Activated T-cell treated with anti-CD3 and anti-CD28 coated beads, Interleukin-2, amount 50 U/mL, for 1 hour (primary cell): ENCODE results near the gene KCNJ11.
A peak's percentile ranks its signal among the peaks of the same experiment; 100 is the strongest.

ENCODE experiments used
- DNase-seq: peaks from one replicate; pipeline ENCODE4 v3.0.0-alpha.2; 2020

KCNJ11 gene

DNA sequence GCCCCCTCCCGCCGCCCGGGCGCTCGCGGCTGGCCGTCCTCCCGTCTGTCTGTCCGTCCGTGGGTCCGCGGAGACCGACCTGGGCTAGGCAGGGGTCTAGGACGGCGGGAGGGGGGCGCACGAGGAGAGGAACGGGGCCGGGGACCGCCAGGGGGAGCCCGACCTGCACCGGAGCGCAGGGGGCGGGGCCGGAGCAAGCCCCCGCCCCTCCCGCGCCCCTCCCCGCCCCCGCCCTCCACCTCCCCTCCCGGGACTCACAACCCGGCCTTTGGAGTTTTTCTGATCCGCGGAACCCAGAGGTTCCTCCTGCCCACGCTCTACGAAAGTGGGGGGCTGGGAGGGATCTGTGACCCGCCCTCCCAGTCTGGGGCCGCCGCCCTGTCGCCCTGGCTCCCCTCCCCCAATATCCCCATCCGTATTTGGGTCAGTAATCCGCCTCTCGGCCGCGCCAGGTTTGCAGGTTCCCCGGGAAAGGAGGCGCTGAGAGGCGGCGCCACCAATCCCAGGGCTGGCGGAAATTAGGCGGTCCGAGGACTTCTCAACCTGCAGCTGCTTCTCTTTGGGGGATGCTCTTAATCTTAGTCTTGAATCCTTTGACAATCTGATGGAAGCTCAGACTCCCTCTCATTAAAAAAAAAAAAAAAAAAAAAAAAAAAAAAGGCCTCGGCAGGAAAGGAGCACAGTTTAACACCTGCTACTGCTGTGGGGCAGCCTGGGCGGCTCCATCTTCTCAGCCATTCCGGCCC is 925 bp upstream of the KCNJ11 start:
- DNase-seq, result peak; percentile 86

DNA sequence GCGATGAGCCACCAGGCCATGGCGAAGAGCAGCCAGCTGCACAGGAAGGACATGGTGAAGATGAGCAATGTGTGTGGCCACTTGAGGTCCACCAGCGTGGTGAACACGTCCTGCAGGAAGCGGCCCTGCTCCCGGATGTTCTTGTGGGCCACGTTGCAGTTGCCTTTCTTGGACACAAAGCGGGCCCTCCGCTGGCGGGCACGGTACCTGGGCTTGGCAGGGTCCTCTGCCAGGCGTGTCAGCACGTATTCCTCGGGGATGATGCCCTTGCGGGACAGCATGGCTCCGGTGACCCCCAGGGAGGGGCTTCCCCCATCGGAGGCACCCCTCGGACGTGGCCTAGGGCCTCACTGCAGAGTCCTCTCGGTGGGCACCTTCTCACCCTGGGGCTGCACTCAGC is 648 bp downstream of the KCNJ11 start:
- no peak for DNase-seq

DNA sequence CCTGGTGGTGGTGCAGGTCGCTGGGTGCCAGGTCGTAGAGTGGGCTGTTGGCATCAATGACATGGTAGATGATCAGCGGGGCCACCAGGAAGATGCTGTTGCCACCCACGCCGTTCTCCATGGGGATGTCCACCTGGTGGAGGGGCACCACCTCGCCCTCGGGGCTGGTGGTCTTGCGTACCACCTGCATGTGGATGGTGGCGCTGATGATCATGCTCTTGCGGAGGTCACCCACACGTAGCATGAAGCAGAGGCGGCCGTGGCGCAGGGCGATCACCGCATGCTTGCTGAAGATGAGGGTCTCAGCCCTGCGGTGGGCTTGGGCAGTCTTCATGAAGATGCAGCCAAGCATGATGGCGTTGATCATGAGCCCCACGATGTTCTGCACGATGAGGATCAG is 1.2 kb downstream of the KCNJ11 start:
- no peak for DNase-seq

DNA sequence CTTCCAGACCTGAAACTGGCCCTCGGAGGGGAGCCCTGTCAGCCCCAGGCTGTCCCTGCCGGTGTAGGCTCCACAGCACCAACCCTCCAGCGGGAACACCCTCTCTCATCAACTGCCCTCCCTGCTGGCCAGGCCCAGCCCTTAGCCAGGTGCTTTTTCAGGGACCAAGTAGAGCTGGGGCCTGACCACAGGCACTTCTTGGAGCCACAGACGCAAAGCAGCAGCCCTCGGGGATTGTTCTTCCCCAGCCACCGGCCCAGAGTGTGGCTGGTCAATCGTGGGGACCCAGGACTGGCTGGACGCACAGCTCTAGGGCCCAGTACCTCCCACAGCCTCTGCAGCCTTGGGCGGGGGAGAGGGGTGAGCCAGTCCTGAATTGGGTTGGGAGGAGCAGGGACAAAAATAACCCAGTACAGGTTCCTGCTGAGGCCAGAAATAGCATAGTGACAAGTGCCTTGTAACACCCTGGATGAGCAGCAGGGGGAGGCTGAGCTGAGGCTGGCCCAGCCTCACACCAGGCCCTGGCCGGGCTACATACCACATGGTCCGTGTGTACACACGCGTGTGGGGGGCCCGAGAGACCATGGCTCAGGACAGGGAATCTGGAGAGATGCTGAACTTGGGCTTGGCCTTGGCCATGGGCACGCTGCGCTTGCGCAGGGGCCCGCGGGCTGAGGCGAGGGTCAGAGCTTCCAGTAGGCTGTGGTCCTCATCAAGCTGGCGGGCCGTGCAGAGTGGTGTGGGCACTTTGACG is 2.0 kb downstream of the KCNJ11 start:
- peak; percentile 43 for DNase-seq

DNA sequence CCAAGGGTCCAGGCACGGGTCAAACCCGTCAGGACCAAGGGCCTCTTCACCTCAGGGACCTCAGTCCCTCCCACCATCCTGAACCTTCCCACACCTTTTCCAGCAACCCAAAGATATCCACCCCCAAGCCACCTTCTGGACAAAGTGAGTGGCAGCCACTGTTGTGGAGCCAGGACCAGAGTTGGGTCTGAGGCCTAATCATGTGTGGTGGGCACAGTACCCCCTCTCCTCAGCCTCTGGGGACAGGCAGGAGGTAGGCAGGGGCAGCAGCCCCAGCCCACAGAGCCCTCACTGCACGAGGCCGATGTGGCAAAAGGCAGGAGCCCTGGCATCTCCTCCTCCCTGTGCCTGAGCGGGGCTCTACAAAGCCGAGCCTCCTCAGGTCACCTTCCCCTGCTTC is 2.5 kb downstream of the KCNJ11 start:
- DNase-seq, result no peak

DNA sequence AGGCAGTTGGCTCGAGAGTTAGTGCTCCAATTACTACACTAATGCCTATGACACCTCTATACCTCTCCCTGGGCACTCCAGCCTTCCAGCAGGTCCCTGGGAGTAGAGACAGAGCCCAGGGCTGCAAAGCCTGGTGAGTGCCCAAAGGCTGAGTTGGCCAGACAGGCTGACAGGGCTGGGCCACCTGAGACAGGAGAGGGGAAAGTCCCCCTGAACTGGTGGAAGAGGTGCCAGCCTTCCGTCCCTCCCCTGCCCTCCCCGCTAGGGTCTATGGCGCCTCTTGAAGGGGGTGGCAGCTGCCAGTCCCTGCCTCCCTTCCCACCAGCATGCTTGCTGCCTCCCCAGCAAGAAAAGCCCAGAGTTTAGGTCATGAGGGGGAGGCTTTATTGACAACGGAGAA is 3.0 kb downstream of the KCNJ11 start:
- DNase-seq, result no peak

DNA sequence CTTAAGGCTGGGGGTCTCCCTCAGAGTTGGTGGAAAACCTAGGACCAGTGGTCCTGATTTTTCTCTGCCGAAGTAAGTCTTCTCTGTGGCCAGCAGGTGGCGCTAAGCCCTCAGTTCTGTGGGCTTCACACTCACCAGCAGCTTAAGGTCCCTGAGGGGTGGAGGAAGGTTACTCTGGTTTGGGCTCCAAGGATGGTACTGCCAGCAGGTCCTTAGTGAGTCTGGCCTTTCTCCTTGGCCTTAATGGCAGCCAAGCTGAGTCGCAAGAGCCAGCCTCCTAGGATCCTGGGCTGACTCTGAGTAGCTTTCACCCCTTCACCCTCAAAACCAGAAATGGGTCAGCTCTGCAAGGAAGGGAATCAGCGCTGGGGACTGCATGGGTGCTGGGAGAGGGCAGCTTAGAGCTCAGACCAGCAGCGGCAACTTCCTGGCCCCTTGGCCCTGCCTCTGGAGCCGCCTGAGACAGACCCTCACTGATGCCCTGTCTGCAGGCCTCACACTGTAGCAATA is 4.4 kb downstream of the KCNJ11 start:
- peak; percentile 78 for DNase-seq

DNA sequence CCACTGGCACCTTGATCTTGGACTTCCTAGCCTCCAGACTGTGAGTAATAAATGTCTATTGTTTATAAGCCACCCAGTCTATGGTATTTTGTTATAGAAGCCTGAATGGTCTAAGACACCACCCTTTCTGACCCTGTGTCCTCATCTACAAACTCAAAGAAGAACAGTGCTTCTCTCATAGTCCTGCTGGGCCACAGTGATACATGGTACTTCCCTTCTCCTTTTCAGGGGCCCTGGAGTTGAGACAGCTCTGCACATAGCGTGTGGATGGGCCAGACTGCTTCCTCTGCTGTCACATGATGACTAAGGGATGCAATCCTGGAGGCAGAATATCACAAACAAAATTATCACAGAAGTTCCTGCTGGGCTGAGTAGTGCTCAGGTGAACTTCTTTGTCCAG is 5.0 kb downstream of the KCNJ11 start:
- no peak for DNase-seq

DNA sequence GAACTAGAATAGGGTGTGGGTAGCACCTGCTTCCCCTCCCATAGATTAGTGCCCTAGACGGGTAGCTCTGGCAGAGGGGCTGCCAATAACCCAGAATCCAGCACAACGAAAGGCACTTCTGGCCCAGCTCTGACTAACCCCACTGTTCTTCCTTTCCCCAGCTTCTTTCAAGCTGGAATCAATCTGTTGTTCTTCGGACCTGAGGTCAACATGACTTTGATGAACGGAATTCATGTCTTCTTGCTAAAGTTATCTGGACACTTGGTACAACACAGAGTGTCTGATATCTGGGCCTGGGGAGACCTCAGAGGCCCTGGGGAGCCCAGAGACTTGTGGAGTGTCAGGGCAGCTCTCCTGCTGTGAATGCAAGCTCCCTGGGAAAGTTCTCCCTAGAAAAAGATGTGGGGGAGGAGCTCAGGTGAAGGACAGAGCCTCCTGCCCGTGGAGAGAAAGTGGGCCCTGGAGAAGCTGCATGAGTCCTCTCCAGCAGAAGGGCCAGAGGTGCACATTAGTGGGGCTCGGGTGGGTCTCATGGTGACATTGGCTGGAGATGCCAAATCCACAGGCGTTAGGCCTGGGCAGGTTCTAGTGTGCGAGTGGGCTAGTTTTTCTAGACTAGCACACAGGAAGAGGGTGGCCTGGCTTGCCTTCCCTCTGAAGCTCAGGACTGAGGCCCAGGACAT is 6.3 kb downstream of the KCNJ11 start:
- no peak for DNase-seq

DNA sequence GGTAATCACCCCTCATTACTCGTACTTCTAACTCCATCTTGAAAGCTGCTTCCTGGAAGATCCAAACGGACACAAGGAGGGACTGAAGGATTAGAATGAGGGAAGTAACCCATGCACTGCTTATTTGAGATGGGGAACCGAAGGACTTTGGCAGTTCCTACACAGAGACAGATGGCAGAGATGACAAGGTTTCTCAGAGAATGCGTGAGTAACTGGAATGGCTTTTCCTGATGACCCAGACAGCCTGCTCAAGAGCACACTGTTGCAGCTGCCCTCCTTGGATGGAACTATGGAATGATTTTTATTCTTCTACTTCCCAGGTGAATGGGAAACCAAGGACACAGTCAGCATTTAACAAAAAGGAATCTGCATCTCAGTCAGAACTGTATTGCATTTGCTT is 7.3 kb downstream of the KCNJ11 start:
- DNase-seq, result no peak

DNA sequence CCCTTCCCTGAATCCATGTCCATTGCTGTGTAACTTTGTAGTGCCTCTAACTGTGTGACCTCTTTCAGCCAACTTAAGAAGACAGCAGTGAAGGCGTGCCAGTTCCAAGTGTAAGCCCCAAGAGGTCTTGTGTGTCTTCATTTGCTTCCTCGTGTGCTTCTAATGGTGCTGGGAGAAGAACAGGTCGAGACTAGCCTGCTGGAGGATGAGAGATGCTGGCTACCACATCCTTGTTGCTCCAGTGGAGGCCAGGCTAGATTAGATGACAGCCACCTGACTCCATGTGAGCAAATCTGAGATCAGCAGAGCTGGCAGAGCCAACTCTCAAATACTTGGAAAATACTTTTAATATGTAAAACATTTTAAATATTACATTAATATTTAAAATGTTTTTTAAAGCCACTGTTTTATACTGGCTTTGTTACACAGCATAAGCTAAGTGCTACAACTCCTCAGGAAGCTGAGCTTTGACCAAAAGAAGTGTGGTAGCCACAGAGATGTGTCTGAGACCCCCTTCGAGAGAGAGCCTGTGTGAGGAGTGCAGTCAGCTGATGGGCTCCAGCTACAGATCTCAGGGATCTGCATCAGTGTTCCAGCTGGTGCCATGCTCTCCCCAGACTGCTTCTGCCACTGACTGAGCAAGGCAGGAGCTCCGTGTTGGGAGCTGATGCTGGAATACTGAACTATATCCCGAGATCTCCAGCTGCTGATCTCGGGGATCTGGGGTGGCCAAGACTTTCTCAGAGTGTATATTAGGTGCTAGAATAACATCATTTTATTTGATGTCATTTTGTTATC is 8.9 kb downstream of the KCNJ11 start:
- DNase-seq, result no peak

DNA sequence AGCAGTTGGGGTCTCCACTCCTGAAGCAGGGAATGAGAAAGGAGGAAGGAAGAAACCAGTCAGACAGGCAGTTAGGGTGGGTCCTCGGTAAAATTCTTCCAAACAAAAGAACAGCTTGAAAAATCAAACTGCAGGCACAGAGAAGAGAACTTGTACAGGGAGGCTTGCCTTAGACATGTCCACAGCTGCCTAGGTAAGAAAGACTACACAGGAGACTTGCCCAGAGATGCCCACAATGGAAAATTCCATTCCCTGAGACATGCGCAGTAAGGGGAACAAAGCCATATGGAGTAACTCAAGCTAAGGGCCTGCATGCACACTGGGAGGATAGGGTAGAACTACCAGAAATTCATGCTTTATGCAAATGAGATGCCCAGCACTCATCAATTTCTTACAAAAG is 9.8 kb downstream of the KCNJ11 start:
- DNase-seq, result no peak

DNA sequence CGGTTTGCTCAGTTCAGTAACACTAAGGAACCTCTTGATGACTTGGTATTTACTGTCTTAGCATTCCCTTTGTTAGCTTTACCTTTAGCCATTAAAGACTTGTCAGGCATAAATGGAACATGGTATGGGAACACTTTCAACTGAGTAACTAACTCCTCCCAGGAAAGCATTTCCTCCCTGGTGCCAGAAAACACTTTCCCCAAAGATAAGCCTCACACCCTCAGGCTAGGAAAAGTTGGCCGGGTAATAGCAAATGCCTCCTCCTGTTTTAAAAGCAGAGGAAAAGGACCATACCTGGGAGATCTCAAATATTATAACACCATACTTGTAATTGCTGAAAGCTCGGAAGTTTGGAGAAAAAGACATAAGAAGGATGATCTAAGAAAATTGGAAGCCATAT is 12.0 kb downstream of the KCNJ11 start:
- DNase-seq, result no peak

DNA sequence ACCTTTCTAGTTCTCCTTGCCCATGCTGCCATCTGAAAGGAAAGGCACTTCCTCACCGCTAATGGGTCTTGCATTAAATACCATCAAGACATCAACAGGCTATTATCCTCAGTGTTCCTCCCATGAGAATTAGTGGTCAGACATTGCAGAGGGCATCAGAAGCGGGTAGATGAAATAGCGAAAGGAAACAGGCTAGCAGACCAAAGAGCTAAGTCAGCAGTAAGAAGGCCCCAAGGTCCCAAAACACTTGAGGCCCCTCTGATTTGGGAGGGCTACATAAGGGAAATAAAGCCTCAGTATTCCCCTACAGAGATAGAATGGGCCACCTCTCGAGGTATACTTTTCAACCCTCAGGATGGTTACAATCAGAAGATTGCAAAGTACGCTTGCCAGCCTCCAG is 12.9 kb downstream of the KCNJ11 start:
- no peak for DNase-seq

DNA sequence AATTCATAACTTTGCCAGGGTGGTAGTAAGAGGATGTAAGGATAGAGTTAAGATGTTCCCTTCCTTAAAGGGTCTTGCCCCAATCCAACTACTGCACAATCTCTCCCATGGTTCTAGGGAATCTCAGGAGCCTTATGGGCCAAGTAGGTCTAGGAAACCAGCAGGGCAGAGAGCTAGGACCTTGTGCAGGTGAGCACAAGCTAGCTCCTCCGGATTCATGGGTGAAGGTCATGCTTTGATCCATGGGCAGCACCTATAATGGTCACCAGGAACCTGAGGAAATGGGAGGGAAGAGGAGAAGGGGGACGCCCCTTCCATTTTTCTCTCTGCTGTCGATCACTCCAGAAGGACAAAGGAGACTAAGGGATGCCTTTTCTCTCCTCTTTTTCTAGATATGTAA is 16.8 kb downstream of the KCNJ11 start:
- no peak for DNase-seq

DNA sequence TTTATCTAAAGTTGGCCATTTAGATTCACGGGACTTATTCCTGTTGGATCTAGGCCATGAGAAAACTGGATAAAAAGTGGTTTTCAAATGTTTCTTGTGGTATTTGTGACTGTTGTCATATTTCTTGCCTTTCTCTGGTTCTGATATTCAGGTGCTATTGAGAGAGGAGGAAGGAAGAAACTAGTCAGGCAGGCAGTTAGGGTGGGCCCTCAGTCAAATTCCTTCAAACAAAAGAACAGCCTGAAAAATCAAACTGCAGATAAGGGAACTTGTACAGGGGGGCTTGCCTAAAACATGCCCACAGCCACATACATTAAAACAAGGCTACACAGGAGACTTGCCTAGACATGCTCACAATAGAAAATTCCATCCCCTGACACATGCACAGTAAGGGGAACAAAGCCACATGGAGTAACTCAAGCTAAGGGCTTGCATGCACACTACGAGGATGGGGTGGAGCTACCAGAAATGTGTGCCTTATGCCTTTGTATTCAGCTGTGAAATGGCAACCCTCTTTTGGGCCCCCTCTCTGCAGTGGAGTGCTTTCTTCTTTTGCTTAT is 18.7 kb downstream of the KCNJ11 start:
- DNase-seq, result no peak

DNA sequence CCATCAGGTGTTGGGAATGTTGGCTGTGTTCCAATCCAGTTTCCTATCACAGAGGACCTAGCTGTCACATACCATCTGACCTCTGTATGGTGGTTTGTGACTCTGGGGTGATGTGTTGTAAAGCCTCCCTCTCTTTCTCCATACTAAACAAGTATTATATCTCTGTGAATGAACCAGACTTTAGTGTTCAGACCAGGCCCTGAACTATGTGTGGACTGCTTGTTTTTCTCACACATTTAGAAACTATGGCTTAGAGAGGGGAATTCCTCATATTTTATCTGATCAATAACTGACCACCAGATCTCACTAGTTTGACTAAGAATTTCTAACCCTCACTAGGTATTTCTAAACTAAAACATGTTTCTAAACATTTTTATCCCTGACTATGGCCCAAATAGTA is 19.4 kb downstream of the KCNJ11 start:
- DNase-seq, result no peak

DNA sequence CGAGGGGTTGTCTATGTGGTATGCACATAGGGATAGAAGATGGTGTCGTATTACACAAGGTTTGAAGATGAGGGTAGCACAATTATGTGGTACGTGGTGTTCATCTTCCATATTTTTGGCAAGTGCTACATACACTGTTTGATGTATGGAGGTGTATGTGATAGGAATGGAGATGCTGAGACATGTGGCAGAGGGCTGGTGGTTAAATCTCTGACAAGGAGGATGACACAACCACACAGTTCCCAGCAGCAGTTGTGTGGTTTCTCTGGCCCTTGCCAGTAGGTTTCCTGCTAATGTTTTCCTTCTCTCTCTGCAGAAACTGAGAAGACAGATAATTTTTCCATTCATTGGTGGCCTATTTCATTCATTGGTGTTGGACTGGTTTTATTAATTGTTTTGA is 19.9 kb downstream of the KCNJ11 start:
- no peak for DNase-seq

DNA sequence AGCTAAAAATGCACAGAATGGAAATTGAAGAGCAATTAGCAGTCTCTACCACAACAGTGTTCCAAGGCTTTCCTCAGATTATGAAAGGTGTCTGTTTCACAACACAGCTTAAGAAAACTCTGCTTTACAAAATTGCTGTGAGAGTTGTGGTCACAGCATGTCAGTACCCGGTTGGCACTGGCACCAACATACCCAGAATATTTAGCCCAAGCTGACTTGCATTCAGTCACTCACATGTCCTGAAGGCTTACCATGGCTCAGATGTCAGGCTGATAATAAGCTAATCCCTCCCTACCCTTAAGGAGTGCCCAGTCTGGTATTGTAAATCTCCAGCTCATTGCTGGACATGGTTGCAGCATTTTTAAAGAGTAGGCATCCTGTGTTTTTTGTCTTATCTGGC is 22.0 kb downstream of the KCNJ11 start:
- no peak for DNase-seq

DNA sequence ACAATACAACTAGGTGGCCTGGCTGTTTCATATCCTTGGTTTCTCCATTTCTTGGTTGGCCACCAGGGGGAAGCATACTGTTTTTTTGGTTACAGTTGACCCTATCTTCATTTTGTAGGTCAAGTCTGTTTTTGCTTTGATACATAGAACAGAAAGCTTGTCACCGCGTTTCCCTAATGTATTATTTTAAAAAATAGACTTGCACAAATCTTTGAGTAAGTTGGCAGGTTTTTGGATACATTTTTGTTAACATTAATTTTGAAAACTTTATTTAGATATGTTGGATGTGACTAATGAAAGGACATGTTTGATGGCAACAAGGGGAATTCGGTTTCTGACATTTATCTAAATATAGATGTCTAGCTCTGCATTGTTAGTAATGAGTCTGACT is 33.9 kb downstream of the KCNJ11 start:
- no peak for DNase-seq

DNA sequence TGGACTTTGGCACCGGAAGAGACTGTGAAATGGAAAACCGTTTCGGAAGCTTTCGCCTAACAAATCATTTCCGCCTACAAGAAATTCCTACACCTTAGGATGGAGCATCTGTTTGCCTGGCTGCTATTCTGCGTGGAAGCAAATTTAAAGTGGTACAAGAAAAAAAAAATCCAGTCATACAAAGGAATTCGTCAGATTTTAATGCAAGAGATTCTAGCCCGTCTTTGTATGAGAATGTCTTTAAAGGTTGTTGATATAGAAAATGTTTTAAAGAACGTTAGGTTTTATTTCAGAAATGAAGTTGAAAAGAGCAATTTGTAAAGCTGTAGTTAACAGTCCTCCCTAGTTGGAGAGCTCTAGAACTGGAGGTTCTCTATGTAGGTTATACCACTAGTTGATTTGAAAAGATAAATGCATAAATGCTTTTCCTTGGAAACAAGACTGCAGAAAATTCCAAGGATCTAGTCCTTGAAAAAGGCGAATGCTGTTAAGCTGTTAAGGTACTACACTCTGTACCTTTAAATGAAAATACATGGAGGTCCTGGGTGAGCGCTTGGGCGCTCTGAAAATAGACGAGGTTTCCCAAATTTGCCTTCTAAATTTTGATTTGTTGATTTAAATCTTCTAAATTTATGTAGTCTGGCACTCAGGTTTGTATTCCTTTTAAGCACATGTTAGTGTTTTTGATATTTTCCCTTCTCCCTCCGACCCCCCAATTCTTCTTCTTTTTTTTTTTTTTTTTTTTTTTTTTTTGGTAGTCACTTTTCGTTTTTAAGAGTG is 34.4 kb downstream of the KCNJ11 start:
- no peak for DNase-seq
